GM18507 (cell line): ENCODE measurements around the gene LEF1.

Source experiments
- DNase-seq: peaks from one replicate; pipeline ENCODE4 v3.0.0; 2011; ENCODE audit warnings: low read depth; ENCODE audit not compliant: insufficient read length; ENCODE audit errors: extremely low spot score
- FAIRE-seq: peaks from 2 replicates; lab custom pipeline; 2011; peaks lifted over from hg19 to GRCh38; lab: Jason Lieb, UNC

The LEF1 gene

GRCh38 chr4:108117418-108118182 is 51.1 kb downstream of the LEF1 start:
- FAIRE-seq, result no peak

GRCh38 chr4:108116423-108117168 is 52.1 kb downstream of the LEF1 start:
- FAIRE-seq, result no peak
- DNase-seq, result no peak

More at GRCh38 chr4:108117418-108118182, 51.1 kb downstream of the LEF1 start:
- no peak for DNase-seq

- FAIRE-seq (no peak), DNase-seq (no peak)
These were observed 53.6 kb downstream of the LEF1 start for GRCh38 chr4:108115168-108115526.

- no peak for DNase-seq
- FAIRE-seq, result no peak
These were observed 54.2 kb downstream of the LEF1 start for GRCh38 chr4:108114503-108114902.

- no peak for DNase-seq
- FAIRE-seq, result no peak
These were observed 55.5 kb downstream of the LEF1 start for GRCh38 chr4:108113229-108113628.

- DNase-seq (no peak), FAIRE-seq (no peak)
These were observed 57.0 kb downstream of the LEF1 start for GRCh38 chr4:108111781-108112180.

- no peak for FAIRE-seq
- no peak for DNase-seq
These were observed 58.3 kb downstream of the LEF1 start for GRCh38 chr4:108110450-108110849.

GRCh38 chr4:108109997-108110416 is 58.7 kb downstream of the LEF1 start:
- FAIRE-seq (peak; percentile 75), DNase-seq (no peak)

- DNase-seq (no peak), FAIRE-seq (no peak)
These were observed 59.6 kb downstream of the LEF1 start for GRCh38 chr4:108109111-108109510.

- DNase-seq, result no peak
- peak; percentile 36 for FAIRE-seq
These were observed 60.9 kb downstream of the LEF1 start for GRCh38 chr4:108107729-108108382.

GRCh38 chr4:108107101-108107500 is 61.6 kb downstream of the LEF1 start:
- FAIRE-seq (no peak), DNase-seq (no peak)

- FAIRE-seq (no peak), DNase-seq (no peak)
These were observed 62.5 kb downstream of the LEF1 start for GRCh38 chr4:108106186-108106585.

- FAIRE-seq (no peak), DNase-seq (no peak)
These were observed 65.5 kb downstream of the LEF1 start for GRCh38 chr4:108103099-108103862.

- no peak for DNase-seq
- FAIRE-seq, result no peak
These were observed 67.9 kb downstream of the LEF1 start for GRCh38 chr4:108100827-108101226.

GRCh38 chr4:108099838-108100237 is 68.9 kb downstream of the LEF1 start:
- DNase-seq, result no peak
- no peak for FAIRE-seq

- FAIRE-seq, result no peak
- DNase-seq, result no peak
These were observed 70.7 kb downstream of the LEF1 start for GRCh38 chr4:108097990-108098553.

GRCh38 chr4:108094923-108095482 is 73.7 kb downstream of the LEF1 start:
- no peak for DNase-seq
- no peak for FAIRE-seq

GRCh38 chr4:108094131-108094530 is 74.6 kb downstream of the LEF1 start:
- DNase-seq (no peak), FAIRE-seq (no peak)

- DNase-seq (no peak), FAIRE-seq (no peak)
These were observed 76.4 kb downstream of the LEF1 start for GRCh38 chr4:108092288-108092687.
